ENCODE data around the gene OR11A1.
"Not testable (repeated sequence)": the region's sequence is repeated elsewhere in the genome, so short reads cannot be mapped to it uniquely, and the experiment has no call there.

OR11A1 gene

GRCh38 chr6:29461021-29461814 lies 4.3 kb upstream of the OR11A1 start:
- DNase-seq, result no peak
- TF ChIP-seq POLR2A (IDR thresholded peaks at IDR 0.05; ENCODE audit: low read length) (no peak), GATA1 (IDR thresholded peaks at IDR 0.05; ENCODE audit: low read depth, low read length) (no peak)

GRCh38 chr6:29451471-29452193 lies 5.2 kb downstream of the OR11A1 start:
- DNase-seq, result peak in 1 of 2 experiments; percentile 12
- no peak for TF ChIP-seq GATA1 (IDR thresholded peaks at IDR 0.05; ENCODE audit: low read depth, low read length)
- TF ChIP-seq POLR2A (IDR thresholded peaks at IDR 0.05; ENCODE audit: low read length), result no peak

GRCh38 chr6:29447670-29448069 lies 9.2 kb downstream of the OR11A1 start:
- TF ChIP-seq GATA1 (IDR thresholded peaks at IDR 0.05; ENCODE audit: low read depth, low read length), result no peak
- TF ChIP-seq POLR2A (IDR thresholded peaks at IDR 0.05; ENCODE audit: low read length), result no peak
- DNase-seq, result no peak

- DNase-seq, result not testable (repeated sequence)
These were observed 12.8 kb downstream of the OR11A1 start for GRCh38 chr6:29444031-29444430.

GRCh38 chr6:29442719-29443118 lies 14.2 kb downstream of the OR11A1 start:
- peak in 1 of 2 experiments; percentile 22 for DNase-seq
- TF ChIP-seq POLR2A (IDR thresholded peaks at IDR 0.05; ENCODE audit: low read length), result no peak
- no peak for TF ChIP-seq GATA1 (IDR thresholded peaks at IDR 0.05; ENCODE audit: low read depth, low read length)

GRCh38 chr6:29439006-29439405 lies 17.9 kb downstream of the OR11A1 start, which contains the start of gene OR10C1:
Gene OR10C1, plus strand, starts transcription at chr6:29439306. Its CDS starts 710 bp downstream, at chr6:29440016.
- no peak for TF ChIP-seq POLR2A (IDR thresholded peaks at IDR 0.05; ENCODE audit: low read length)
- TF ChIP-seq GATA1 (IDR thresholded peaks at IDR 0.05; ENCODE audit: low read depth, low read length), result no peak
- no peak for DNase-seq

- peak in 1 of 2 experiments; percentile 2 for DNase-seq
These were observed 20.1 kb downstream of the OR11A1 start for GRCh38 chr6:29436730-29437129.

- no peak for DNase-seq
- TF ChIP-seq POLR2A (IDR thresholded peaks at IDR 0.05; ENCODE audit: low read length) (no peak), GATA1 (IDR thresholded peaks at IDR 0.05; ENCODE audit: low read depth, low read length) (no peak)
These were observed 30.2 kb downstream of the OR11A1 start for GRCh38 chr6:29426654-29427053.

- DNase-seq, result no peak
- no peak for TF ChIP-seq POLR2A (IDR thresholded peaks at IDR 0.05; ENCODE audit: low read length)
- TF ChIP-seq GATA1 (IDR thresholded peaks at IDR 0.05; ENCODE audit: low read depth, low read length), result no peak
These were observed 31.8 kb downstream of the OR11A1 start for GRCh38 chr6:29425075-29425474.

GRCh38 chr6:29424575-29424974 lies 32.3 kb downstream of the OR11A1 start:
- no peak for DNase-seq
- TF ChIP-seq GATA1 (IDR thresholded peaks at IDR 0.05; ENCODE audit: low read depth, low read length) (no peak), POLR2A (IDR thresholded peaks at IDR 0.05; ENCODE audit: low read length) (no peak)

- TF ChIP-seq GATA1 (IDR thresholded peaks at IDR 0.05; ENCODE audit: low read depth, low read length), result no peak
- TF ChIP-seq POLR2A (IDR thresholded peaks at IDR 0.05; ENCODE audit: low read length), result no peak
- DNase-seq, result no peak
These were observed 32.7 kb downstream of the OR11A1 start for GRCh38 chr6:29424168-29424567.

- DNase-seq, result no peak
- TF ChIP-seq GATA1 (IDR thresholded peaks at IDR 0.05; ENCODE audit: low read depth, low read length), result no peak
These were observed 37.4 kb downstream of the OR11A1 start for GRCh38 chr6:29419516-29419915.

GRCh38 chr6:29414588-29414987 lies 42.3 kb downstream of the OR11A1 start, which contains the start of gene OR12D1:
Gene OR12D1, plus strand, starts transcription at chr6:29414928.
- TF ChIP-seq POLR2A (IDR thresholded peaks at IDR 0.05; ENCODE audit: low read length), result no peak
- TF ChIP-seq GATA1 (IDR thresholded peaks at IDR 0.05; ENCODE audit: low read depth, low read length), result no peak
- DNase-seq, result no peak

- no peak for TF ChIP-seq GATA1 (IDR thresholded peaks at IDR 0.05; ENCODE audit: low read depth, low read length)
- no peak for TF ChIP-seq POLR2A (IDR thresholded peaks at IDR 0.05; ENCODE audit: low read length)
- no peak for DNase-seq
These were observed 53.1 kb downstream of the OR11A1 start for GRCh38 chr6:29403801-29404200.

GRCh38 chr6:29399525-29399924 lies 57.3 kb downstream of the OR11A1 start:
- peak in 1 of 2 experiments; percentile 17 for DNase-seq
- no peak for TF ChIP-seq GATA1 (IDR thresholded peaks at IDR 0.05; ENCODE audit: low read depth, low read length)
- TF ChIP-seq POLR2A (IDR thresholded peaks at IDR 0.05; ENCODE audit: low read length), result no peak

Measured in erythroblast (primary cell).